Ectodermal cell (in vitro differentiated cells): Measurements from ENCODE around the gene ATP13A1. TPM values are rescaled to one million over a fixed set of nuclear protein-coding genes. Genes with fewer than 3 reads are reported as not detected.
"Not testable (repeated sequence)": the region's sequence is repeated elsewhere in the genome, so short reads cannot be mapped to it uniquely, and the experiment has no call there.

ENCODE experiments used
- H3K27ac ChIP-seq: 2 replicates; pipeline ENCODE4 v1.7.0; 2013; ENCODE audit warnings: mild to moderate bottlenecking, low read depth, low read length; ENCODE audit not compliant: insufficient read depth, poor library complexity, severe bottlenecking
- H3K27me3 ChIP-seq: 2 replicates; pipeline ENCODE4 v1.7.0; 2013; ENCODE audit warnings: mild to moderate bottlenecking, low read length; ENCODE audit not compliant: insufficient read depth, control insufficient read depth, poor library complexity, severe bottlenecking
- H3K36me3 ChIP-seq: one replicate; pipeline ENCODE4 v1.7.0; 2013; ENCODE audit warnings: low read length; ENCODE audit not compliant: control insufficient read depth, insufficient read depth
- H3K4me1 ChIP-seq: one replicate; pipeline ENCODE4 v1.7.0; 2013; ENCODE audit warnings: low read length; ENCODE audit not compliant: control insufficient read depth, insufficient read depth
- H3K4me3 ChIP-seq: 2 replicates; pipeline ENCODE4 v1.7.0; 2013; ENCODE audit warnings: low read depth, low read length, control low read depth; ENCODE audit not compliant: insufficient read depth
- H3K9me3 ChIP-seq: 2 replicates; pipeline ENCODE4 v1.7.0; 2013; ENCODE audit warnings: mild to moderate bottlenecking, low read length, moderate library complexity; ENCODE audit not compliant: control insufficient read depth
- WGBS, 2 experiments: methylation state at CpG; one replicate each; pipeline ENCODE4 v1.1.7; 2013; ENCODE audit warnings: missing lambda C conversion rate in 2 of 2; 5-methylcytosine and 5-hydroxymethylcytosine counted together
- polyA plus RNA-seq, 4 experiments: library from polyadenylated mRNA; stranded (reverse); fragments of 50-300 nt; gene quantifications; one replicate each; pipeline ENCODE4 v1.2.3, GENCODE V29; 2013

Gene ATP13A1
- polyA plus RNA-seq (2013, experiment 1 of 4), result 52.6 TPM
- 56.6 TPM for polyA plus RNA-seq (2013, experiment 2 of 4)
- 35.6 TPM for polyA plus RNA-seq (2013, experiment 3 of 4)
- polyA plus RNA-seq (2013, experiment 4 of 4), result 44.9 TPM

GRCh38 chr19:19663256-19664120 is at the start of gene ATP13A1:
TSS of gene ATP13A1 (minus strand) at chr19:19663676. CDS start at chr19:19663666, 10 bp downstream.
- no peaks in the 10 kb centered on the region for H3K27me3 ChIP-seq
- WGBS, 2 experiments, result 0% methylated on average over 85 of the region's 85 CpGs
- peak within 1 kb of the TSS; percentile 94 for H3K27ac ChIP-seq
- peak within 1 kb of the TSS; percentile 99 for H3K4me3 ChIP-seq
- peaks cover 10% of the 10 kb centered on the region for H3K4me1 ChIP-seq
- H3K9me3 ChIP-seq, result no peaks in the 10 kb centered on the region
- H3K36me3 ChIP-seq, result peaks cover 7% of the 10 kb centered on the region

GRCh38 chr19:19711934-19712828 is 48.7 kb upstream of the ATP13A1 start:
- H3K36me3 ChIP-seq, result peaks cover 74% of the 10 kb centered on the region

GRCh38 chr19:19711306-19711933 is 47.9 kb upstream of the ATP13A1 start:
- H3K36me3 ChIP-seq, result peaks cover 70% of the 10 kb centered on the region
- no peak overlapping the region for H3K4me3 ChIP-seq
- H3K4me1 ChIP-seq, result no peaks in the 10 kb centered on the region

More at GRCh38 chr19:19711934-19712828, 48.7 kb upstream of the ATP13A1 start:
- no peaks in the 10 kb centered on the region for H3K4me1 ChIP-seq
- no peak overlapping the region for H3K4me3 ChIP-seq
- no peaks in the 10 kb centered on the region for H3K27me3 ChIP-seq
- no peak overlapping the region for H3K27ac ChIP-seq
- peaks cover 27% of the 10 kb centered on the region for H3K9me3 ChIP-seq
- 96 to 97% methylated on average over 9 to 10 of the region's 10 CpGs for WGBS, 2 experiments

GRCh38 chr19:19710506-19710905 is 47.0 kb upstream of the ATP13A1 start:
- H3K36me3 ChIP-seq, result peaks cover 67% of the 10 kb centered on the region
- H3K4me1 ChIP-seq, result no peaks in the 10 kb centered on the region
- no peak overlapping the region for H3K4me3 ChIP-seq
- no peak overlapping the region for H3K27ac ChIP-seq
- peaks cover 25% of the 10 kb centered on the region for H3K9me3 ChIP-seq
- WGBS, 2 experiments, result 93 to 94% methylated on average over 2 of the region's 2 CpGs
- H3K27me3 ChIP-seq, result no peaks in the 10 kb centered on the region

More at GRCh38 chr19:19711306-19711933, 47.9 kb upstream of the ATP13A1 start:
- no peak overlapping the region for H3K27ac ChIP-seq
- H3K9me3 ChIP-seq, result peaks cover 27% of the 10 kb centered on the region
- H3K27me3 ChIP-seq, result no peaks in the 10 kb centered on the region
- WGBS, 2 experiments, result 95% methylated on average over 14 of the region's 14 CpGs

GRCh38 chr19:19704836-19705235 is 41.4 kb upstream of the ATP13A1 start:
- WGBS, 2 experiments, result 88 to 91% methylated on average over 6 of the region's 6 CpGs

GRCh38 chr19:19700493-19700892 is 37.0 kb upstream of the ATP13A1 start:
- not testable (repeated sequence) for H3K27ac ChIP-seq, H3K9me3 ChIP-seq, H3K4me3 ChIP-seq, H3K27me3 ChIP-seq, H3K4me1 ChIP-seq, H3K36me3 ChIP-seq
- 90 to 94% methylated on average over 1 of the region's 1 CpG for WGBS, 2 experiments

More at GRCh38 chr19:19704836-19705235, 41.4 kb upstream of the ATP13A1 start:
- Histone ChIP-seq H3K4me3 (no peak overlapping the region), H3K36me3 (peaks cover 14% of the 10 kb centered on the region), H3K27ac (no peak overlapping the region), H3K9me3 (peaks cover 4% of the 10 kb centered on the region), H3K27me3 (no peaks in the 10 kb centered on the region), H3K4me1 (no peaks in the 10 kb centered on the region)

- H3K27ac ChIP-seq, result no peak overlapping the region
- no peaks in the 10 kb centered on the region for H3K27me3 ChIP-seq
- no peaks in the 10 kb centered on the region for H3K36me3 ChIP-seq
- WGBS, 2 experiments, result 94 to 95% methylated on average over 5 of the region's 5 CpGs
- no peaks in the 10 kb centered on the region for H3K9me3 ChIP-seq
- no peak overlapping the region for H3K4me3 ChIP-seq
- no peaks in the 10 kb centered on the region for H3K4me1 ChIP-seq
Observed at GRCh38 chr19:19697589-19697988, 34.1 kb upstream of the ATP13A1 start.

GRCh38 chr19:19696386-19696785 is 32.9 kb upstream of the ATP13A1 start:
- Histone ChIP-seq H3K4me3 (no peak overlapping the region), H3K36me3 (no peaks in the 10 kb centered on the region), H3K27me3 (no peaks in the 10 kb centered on the region), H3K9me3 (no peaks in the 10 kb centered on the region), H3K27ac (no peak overlapping the region), H3K4me1 (no peaks in the 10 kb centered on the region)
- WGBS, 2 experiments, result 80 to 81% methylated on average over 2 of the region's 2 CpGs

- no peaks in the 10 kb centered on the region for H3K27me3 ChIP-seq
- no peaks in the 10 kb centered on the region for H3K36me3 ChIP-seq
- H3K9me3 ChIP-seq, result no peaks in the 10 kb centered on the region
- no peak overlapping the region for H3K4me3 ChIP-seq
- H3K4me1 ChIP-seq, result no peaks in the 10 kb centered on the region
- H3K27ac ChIP-seq, result no peak overlapping the region
- 93 to 97% methylated on average over 10 of the region's 10 CpGs for WGBS, 2 experiments
Observed at GRCh38 chr19:19691683-19692082, 28.2 kb upstream of the ATP13A1 start.
